Measurements from ENCODE around the gene PKNOX2. TPM values are rescaled to one million over a fixed set of nuclear protein-coding genes. Genes with fewer than 3 reads are reported as not detected.

PKNOX2 gene
- total and polyA plus RNA-seq, 10 donors = 0.80 to 8.9 (median 3.5) TPM

DNA sequence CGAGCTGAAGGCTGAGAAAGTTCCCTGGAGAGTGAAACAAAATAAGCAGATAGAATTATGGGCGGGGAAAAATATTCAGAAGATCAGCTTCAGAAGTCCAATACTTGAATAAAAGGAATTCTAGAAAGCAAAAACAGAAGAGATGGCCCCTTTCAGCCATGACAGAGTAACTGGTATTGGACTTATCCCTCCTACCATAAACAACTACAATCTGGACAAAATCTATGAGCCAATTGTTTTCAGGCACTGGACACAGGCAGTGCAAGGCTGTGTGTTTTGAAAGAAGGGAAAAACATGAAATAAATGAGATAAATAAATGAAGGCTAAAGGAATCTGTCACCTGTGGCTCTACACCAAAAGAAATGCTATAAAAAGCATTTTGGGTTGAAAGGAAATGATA is 305.8 kb downstream of the PKNOX2 start:
- Histone ChIP-seq H3K4me3 (no peak overlapping the region), H3K36me3 (no peaks in the 10 kb centered on the region), H3K9me3 (no peaks in the 10 kb centered on the region), H3K4me1 (no peaks in the 10 kb centered on the region), H3K27me3 (replicated peaks in 1 of 7) (no peaks in the 10 kb centered on the region), H3K27ac (no peak overlapping the region)
- TF ChIP-seq, protein P1, sequence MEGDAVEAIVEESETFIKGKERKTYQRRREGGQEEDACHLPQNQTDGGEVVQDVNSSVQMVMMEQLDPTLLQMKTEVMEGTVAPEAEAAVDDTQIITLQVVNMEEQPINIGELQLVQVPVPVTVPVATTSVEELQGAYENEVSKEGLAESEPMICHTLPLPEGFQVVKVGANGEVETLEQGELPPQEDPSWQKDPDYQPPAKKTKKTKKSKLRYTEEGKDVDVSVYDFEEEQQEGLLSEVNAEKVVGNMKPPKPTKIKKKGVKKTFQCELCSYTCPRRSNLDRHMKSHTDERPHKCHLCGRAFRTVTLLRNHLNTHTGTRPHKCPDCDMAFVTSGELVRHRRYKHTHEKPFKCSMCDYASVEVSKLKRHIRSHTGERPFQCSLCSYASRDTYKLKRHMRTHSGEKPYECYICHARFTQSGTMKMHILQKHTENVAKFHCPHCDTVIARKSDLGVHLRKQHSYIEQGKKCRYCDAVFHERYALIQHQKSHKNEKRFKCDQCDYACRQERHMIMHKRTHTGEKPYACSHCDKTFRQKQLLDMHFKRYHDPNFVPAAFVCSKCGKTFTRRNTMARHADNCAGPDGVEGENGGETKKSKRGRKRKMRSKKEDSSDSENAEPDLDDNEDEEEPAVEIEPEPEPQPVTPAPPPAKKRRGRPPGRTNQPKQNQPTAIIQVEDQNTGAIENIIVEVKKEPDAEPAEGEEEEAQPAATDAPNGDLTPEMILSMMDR (IDR thresholded peaks at IDR 0.05 in 8 of 11, conservative IDR thresholded peaks at IDR 0.05 in 3 of 11) = no peak
- no peak for TF ChIP-seq POLR2A (IDR thresholded peaks at IDR 0.05)
- no peak for TF ChIP-seq POLR2AphosphoS5 (IDR thresholded peaks at IDR 0.05)
- 71 to 89% (median 82%) methylated on average over 2 of the region's 2 CpGs for WGBS, 5 donors
- intact Hi-C loops (cut with DNase I; ENCODE audit: low total_unique reads) = no loop called here
- no peak for DNase-seq

DNA sequence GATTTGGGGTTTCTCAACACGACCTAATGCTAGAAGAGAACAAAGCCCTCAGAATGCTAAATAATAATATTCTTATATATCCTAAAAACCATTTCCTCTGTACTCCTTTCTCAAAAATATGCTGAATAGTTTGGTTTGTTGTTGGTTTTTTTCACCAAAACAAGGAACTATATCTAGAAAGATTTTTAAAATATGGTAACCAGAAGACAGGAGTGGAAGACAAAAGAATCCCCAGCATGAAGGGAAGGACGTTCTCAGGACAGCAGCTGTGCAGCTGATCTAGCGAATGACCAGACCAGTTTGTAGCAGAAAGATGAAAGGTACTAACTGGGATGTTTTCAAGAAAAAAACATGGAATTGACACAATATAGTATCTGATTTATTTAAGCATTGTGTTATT is 312.2 kb downstream of the PKNOX2 start:
- Histone ChIP-seq H3K4me1 (no peaks in the 10 kb centered on the region), H3K27ac (no peak overlapping the region), H3K9me3 (no peaks in the 10 kb centered on the region), H3K4me3 (no peak overlapping the region), H3K27me3 (replicated peaks in 1 of 7) (no peaks in the 10 kb centered on the region), H3K36me3 (no peaks in the 10 kb centered on the region)
- intact Hi-C loops (cut with DNase I; ENCODE audit: low total_unique reads) = no loop called here
- no peak for DNase-seq
- 71 to 78% (median 75%) methylated on average over 3 of the region's 3 CpGs for WGBS, 5 donors
- no peak for TF ChIP-seq POLR2AphosphoS5 (IDR thresholded peaks at IDR 0.05)
- TF ChIP-seq POLR2A (IDR thresholded peaks at IDR 0.05) = no peak
- TF ChIP-seq, protein P1 (IDR thresholded peaks at IDR 0.05 in 8 of 11, conservative IDR thresholded peaks at IDR 0.05 in 3 of 11) = no peak

DNA sequence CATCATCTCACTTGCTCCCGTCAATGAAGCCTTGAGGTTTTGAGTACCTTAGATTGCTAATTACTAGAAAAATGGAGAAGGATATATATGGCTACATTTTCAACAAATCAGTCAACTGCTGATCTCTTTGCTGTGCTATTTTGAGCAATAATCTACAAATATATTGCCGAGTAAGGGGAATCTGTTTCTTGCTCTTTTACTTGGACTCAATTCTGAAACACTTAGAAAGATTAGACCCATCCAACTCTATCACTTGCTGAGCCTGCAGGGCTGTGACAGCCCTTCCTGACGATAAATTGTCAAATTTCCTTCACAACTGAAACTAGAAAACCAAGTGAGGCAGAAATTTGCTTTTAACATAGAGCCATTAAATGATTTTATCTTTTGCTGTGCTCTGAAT is 314.6 kb downstream of the PKNOX2 start:
- intact Hi-C loops (cut with DNase I; ENCODE audit: low total_unique reads) = no loop called here
- H3K4me1 ChIP-seq = peaks cover 0 to 8% (median 0%) of the 10 kb centered on the region in 6 donors
- no peak overlapping the region for H3K4me3 ChIP-seq
- TF ChIP-seq POLR2A (IDR thresholded peaks at IDR 0.05) (no peak), POLR2AphosphoS5 (IDR thresholded peaks at IDR 0.05) (no peak)
- TF ChIP-seq, protein P1 (IDR thresholded peaks at IDR 0.05 in 8 of 11, conservative IDR thresholded peaks at IDR 0.05 in 3 of 11) = no peak
- no peaks in the 10 kb centered on the region for H3K36me3 ChIP-seq
- WGBS, 5 donors = 55 to 86% (median 79%) methylated on average over 3 of the region's 3 CpGs
- H3K9me3 ChIP-seq = no peaks in the 10 kb centered on the region
- DNase-seq = no peak
- H3K27me3 ChIP-seq (replicated peaks in 1 of 7) = no peaks in the 10 kb centered on the region
- H3K27ac ChIP-seq = no peak overlapping the region

DNA sequence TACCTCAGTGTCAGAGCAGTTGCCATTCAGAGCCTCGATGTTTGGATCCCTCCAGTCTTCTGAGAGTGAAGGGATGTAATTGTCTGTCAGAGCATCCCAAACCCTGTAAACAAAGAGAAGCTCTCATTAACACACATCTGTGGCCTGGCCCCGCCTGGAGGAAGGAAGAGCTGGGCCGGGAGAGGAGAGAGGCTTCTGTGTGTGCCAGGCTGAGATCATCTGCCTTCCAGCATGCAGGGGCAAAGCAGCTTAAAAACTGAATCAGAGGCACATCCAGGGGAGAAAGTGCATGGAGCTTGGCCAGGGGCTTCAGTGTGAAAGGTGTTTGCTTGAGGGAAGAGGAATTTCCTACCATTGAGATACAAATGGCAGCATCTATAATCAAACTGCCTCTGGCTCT is 317.0 kb downstream of the PKNOX2 start:
- H3K4me3 ChIP-seq = no peak overlapping the region
- H3K36me3 ChIP-seq = no peaks in the 10 kb centered on the region
- 34 to 56% (median 47%) methylated on average over 3 of the region's 3 CpGs for WGBS, 5 donors
- no peak for DNase-seq
- peaks cover 0 to 10% (median 0%) of the 10 kb centered on the region in 6 donors for H3K4me1 ChIP-seq
- TF ChIP-seq, protein P1 (IDR thresholded peaks at IDR 0.05 in 8 of 11, conservative IDR thresholded peaks at IDR 0.05 in 3 of 11) = no peak
- no peak for TF ChIP-seq POLR2A (IDR thresholded peaks at IDR 0.05)
- TF ChIP-seq POLR2AphosphoS5 (IDR thresholded peaks at IDR 0.05) = no peak
- intact Hi-C loops (cut with DNase I; ENCODE audit: low total_unique reads) = no loop called here
- no peaks in the 10 kb centered on the region for H3K27me3 ChIP-seq (replicated peaks in 1 of 7)
- H3K9me3 ChIP-seq = no peaks in the 10 kb centered on the region
- H3K27ac ChIP-seq = no peak overlapping the region

Small RNAs within 50 kb of the gene (small RNA-seq; reads per million reads assigned to genes)
- 0 reads per million in 4 donors for gene RNU6-321P

Other genes with a start within 250 kb of the PKNOX2 start
- gene HEPN1, start 245.5 kb upstream of the PKNOX2 start, total RNA-seq = under 1 TPM in 1 of 7 donors, not detected in 6; 0.25 TPM
- not detected for gene HEPN1, start 245.5 kb upstream of the PKNOX2 start, polyA plus RNA-seq
- gene HEPACAM, start 228.7 kb upstream of the PKNOX2 start, total RNA-seq = 1 to 10 TPM in 1 of 7 donors, not detected in 6; 2.7 TPM
- under 1 TPM; 0.04 to 0.38 (median 0.22) TPM for gene HEPACAM, start 228.7 kb upstream of the PKNOX2 start, polyA plus RNA-seq
- gene CCDC15, start 210.5 kb upstream of the PKNOX2 start, total RNA-seq = 1 to 10 TPM; 1.4 to 3.6 (median 2.7) TPM
- gene CCDC15, start 210.5 kb upstream of the PKNOX2 start, polyA plus RNA-seq = under 1 TPM; 0.61 to 0.86 (median 0.70) TPM
- gene SLC37A2, start 101.4 kb upstream of the PKNOX2 start, total RNA-seq = 10 to 100 TPM; 37.1 to 85.7 (median 59.0) TPM
- 10 to 100 TPM in 1 of 3 donors, 1 to 10 TPM in 2; 3.5 to 19.2 (median 6.6) TPM for gene SLC37A2, start 101.4 kb upstream of the PKNOX2 start, polyA plus RNA-seq
- 10 to 100 TPM; 12.0 to 23.1 (median 17.9) TPM for gene TMEM218, start 53.1 kb upstream of the PKNOX2 start, total RNA-seq
- 10 to 100 TPM; 28.0 to 34.7 (median 30.1) TPM for gene TMEM218, start 53.1 kb upstream of the PKNOX2 start, polyA plus RNA-seq